NCI-H1048 (cell line): ENCODE measurements around the gene IQCM.
"Not testable (repeated sequence)": the region's sequence is repeated elsewhere in the genome, so short reads cannot be mapped to it uniquely, and the experiment has no call there.

ENCODE experiments used
- DNase-seq: peaks from one replicate; lab custom pipeline; 2025; lab: John Stamatoyannopoulos, UW

Gene IQCM

DNA sequence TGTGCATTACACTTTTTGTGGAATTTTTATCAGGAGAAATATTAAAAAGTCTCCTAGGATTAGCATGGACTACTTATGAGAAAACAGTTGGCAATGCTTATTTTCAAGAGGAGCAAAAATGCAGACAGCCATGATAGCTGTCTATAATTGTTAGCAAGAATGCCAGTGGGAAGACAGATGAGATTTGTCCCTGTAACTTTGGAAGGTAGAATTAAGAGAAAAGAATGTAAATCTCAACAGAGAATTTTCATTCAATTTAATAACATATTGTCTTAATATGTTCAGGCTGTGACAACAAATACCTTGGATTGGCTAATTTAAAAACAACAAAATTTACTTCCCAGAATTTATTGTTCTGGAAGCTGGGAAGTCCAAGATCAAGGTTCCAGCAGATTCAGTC, 349.2 kb downstream of the IQCM start:
- no peak for DNase-seq

DNA sequence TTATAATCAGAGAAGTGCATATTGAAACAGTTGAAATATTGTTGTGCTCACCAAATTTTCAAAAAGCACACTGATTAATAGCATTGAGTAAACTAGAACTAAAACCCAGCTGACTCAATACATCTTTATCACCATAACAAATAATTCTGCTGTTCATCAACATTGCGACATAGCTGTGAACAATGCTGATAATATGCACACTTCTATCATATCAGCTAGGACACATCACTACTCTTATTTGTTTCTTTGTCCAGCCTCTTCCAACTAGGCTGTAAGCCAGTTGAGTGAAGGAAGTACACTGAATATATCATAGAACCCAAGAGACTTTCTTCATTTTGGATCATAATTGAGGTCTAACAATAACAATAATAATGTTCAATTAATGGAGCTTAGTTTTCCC, 349.7 kb downstream of the IQCM start:
- DNase-seq: no peak

DNA sequence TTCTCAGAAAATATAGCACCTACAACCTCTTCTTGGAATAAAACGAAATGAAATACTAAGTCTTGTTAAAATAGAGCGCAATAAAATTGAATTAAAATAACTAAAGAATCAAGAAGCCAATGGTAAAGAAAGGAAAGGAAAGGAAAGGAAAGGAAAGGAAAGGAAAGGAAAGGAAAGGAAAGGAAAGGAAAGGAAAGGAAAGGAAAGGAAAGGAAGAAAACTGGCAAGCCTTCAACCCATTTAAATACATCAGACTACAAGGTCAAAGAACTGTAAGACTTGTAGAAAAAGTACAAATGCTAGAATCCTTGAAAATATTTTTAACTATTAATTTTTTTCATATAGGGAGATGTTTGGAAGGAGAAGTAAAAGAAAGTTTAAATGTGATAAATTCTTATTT, 372.1 kb downstream of the IQCM start:
- no peak for DNase-seq

DNA sequence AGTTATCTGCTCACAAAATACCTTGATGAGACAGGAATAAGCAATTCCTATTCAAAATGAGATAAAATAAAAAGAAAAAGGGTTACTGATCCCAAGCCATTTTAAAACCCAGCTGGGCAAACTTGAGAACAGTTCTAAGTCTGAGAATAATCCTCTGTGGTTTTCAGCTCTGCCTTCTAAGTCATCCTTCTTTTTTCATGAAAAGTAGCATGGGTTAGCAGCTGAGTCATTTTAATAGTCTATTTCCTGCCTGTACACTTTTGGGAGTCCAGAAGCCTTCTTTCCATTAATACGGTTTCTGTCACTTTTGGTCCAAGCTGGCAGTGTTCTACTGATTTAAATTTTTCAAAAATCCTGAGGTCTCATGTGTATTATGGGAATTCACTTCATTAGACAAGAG, 374.3 kb downstream of the IQCM start:
- DNase-seq: no peak

DNA sequence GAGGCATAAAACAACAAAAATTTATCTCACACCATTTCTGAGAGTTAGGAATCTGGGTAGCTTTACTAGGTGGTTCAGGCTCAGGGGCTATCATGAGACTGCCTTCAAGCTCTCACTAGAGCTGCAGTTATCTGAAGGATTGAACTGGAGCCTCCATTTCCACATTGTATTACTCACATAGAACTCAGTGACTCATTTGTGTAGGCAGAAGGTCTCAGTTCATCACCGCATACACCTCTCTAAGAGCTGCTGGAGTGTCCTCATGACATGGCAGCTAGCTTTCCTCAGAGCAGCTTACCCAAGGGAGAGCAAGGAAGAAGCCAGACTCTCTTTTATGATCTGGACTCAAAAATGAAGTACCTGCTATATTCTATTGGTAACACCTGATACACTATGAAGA, 389.2 kb downstream of the IQCM start:
- no peak for DNase-seq

DNA sequence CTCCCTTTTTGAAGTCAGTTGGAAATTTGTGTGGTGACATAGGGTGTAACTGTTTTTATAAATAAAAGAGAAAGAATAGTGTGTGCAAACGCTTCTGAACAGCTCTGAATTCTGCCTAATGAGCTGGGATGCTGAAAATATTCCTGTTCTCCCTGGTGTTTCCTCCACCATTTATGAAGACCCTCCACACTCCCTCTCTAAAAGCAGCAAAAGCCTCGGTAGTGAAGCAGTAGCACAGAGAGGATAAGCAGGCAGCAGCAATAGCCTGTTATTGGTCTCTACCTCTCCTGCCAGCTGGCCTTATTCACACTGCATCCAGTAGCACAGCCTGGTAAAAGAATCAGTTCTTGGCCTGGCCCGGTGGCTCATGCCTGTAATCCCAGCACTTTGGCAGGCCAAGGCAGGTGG, 406.1 kb downstream of the IQCM start:
- DNase-seq: no peak

DNA sequence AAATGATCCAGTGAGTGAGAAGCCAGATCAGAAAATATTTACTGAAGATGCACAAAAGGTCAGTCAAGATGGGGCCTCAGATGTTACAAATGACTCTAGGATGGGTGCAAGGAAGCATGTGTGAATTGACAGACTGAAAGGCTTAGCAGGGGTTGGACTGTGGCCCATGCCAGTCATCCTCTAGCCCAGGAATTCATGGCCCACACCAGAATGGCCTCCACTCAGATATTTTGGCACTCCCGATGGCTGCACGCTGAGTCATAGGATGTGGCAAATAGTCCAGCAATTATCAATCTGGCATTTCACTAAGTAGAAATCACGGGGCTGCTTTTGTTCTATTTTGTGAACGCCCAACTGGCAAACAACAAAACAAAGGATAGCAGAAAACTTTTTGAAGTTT, 406.5 kb downstream of the IQCM start:
- DNase-seq: no peak

DNA sequence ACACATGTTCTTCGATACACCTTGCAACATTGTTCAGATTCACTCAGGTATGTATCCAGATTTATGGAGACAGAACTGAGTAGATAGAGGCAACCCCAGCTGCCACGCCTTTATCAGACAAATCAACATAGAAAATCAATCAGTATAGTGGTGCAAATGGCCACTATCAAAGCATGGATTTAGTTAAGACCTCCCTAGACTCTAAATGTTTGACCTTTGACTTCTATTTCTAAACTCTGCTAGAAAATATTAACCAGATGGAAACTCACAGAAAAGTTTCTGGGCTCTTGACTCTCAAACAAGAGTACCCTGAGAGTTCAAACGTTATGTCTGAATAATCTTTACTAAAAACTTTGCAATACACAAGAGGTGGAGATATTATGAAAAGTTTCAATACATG, 411.5 kb downstream of the IQCM start:
- no peak for DNase-seq

DNA sequence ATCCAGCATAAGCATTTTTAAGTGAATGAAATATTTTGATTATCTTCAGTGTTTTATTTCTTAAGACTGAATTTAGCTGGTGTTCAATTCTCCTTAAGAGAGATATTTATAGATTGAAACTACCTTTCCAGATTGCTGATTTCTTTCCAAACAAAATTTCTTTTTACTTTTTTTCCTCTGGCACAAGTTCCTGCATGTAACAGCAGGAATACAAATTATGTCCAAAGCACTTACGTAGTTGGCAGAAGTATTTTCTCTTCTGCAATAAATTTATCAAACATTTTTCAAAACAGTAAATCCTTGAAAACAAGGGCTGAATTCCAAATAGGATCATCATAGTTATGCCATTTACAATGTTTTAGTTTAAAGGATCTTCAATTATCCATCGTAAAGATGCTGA, 412.6 kb downstream of the IQCM start:
- DNase-seq: no peak

DNA sequence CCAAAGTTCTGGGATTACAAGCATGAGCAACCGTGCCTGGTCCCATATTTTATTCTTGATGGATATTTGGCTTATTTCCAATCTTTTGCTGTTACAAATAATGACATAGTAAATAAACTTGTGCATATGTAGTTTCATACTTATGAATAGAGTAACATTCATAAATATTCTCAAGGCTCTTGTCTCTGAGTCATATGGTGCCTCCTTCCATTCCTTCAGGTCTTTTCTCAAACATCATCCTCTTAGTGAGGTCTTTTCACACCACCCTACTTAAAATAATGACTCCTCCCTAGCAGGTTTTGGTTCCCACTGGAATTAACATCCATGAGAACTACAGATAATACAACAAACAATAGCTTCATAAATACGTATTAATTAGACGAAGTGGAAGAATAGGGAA, 416.6 kb downstream of the IQCM start:
- no peak for DNase-seq

DNA sequence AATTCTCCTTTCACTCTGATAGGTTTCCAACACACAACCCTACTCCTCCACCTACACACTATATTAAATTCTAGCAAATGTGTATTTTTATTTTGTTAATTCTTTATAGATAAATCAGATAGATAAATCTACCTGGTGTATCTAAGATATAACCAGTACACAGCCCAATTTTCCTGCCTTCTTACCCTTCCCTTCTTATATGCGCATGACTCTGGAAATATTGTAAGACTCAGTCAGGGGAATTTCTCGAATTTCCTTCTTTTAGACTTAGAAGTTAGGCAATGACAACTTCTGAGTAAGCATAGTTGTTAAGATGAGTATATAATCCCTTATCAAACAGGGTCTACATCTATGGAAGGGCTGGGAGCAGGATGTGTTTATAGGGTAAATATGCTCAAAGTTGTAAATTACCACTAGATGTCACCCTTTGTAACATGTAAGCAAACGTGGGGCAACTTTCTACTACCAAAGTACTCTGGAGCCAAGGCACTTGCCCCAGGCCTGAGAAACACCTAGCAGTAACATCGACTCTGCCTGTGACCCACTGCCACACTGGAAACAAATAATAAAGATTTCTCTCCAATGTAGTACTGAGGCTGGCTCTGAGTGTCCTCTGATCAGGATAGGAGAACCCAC, 444.7 kb downstream of the IQCM start:
- peak; percentile 20 for DNase-seq

DNA sequence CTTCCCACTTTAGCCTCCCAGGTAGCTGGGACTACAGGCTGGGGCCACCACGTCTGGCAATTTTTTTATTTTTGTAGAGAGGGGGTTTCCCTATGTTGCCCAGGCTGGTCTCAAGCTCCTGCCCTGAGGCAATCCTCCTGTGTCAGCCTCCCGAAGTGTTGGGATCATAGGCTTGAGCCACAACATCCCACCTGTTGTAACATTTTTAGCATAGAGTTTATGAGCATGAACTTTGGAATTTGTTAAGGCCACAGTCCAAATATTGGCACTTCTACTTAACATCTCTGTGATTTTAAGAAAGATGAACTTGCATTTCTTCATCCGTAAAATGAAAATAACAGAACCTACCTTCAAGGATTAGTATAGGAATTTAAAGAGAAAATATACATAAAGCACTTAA, 445.6 kb downstream of the IQCM start:
- DNase-seq: no peak

DNA sequence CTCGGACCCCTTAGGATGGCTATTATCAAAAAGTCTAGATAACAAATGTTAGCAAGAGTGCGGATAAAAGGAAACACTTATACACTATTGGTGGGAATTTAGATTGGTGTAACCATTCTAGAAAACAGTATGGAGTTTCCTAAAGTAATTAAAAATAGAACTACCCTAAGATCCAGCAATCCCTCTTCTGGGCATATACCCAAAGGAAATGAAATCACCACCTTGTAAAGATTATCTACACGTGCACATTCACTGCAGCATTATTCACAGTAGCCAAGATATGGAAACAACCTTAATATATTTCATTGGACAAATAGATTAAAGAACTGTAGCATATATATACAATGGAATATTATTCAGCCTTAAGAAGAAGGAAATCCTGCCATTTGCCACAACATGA, 462.4 kb downstream of the IQCM start:
- DNase-seq: no peak

DNA sequence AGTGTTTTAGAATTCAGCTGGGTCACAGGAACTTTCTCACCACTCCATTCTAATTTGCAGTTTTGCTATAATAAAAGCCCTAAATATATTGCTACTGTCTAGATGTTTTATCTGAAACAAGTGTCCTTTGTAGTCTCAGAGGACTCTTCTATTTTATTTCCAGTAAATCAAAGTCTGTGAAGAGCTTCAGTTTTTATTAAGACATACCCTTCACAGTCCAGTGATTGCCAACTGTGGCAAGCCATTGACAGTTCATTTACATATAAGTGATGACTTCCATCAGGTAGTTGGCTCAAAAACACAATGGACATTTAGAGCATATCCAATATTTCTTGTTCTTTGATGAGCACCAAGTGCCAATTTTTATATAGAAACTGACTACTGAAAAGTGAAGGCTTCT, 466.1 kb downstream of the IQCM start:
- DNase-seq: no peak

DNA sequence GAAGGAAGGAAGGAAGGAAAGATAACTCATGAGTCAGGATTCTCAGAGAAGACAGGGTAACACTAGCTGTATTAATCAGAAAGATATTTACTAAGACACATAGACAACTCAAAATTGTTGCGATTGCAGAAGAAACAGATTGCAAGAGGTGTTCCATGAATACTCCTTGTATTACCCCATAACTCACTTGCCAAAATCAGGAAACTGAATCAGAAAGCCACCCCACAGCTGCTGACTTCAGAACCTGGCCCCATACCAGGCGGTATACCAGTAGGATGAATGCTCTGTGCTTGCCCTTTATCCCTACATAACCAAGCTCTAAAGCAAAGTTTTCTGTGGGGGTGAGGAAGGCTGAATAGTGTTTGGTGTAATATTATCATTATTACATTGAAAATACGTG, 468.5 kb downstream of the IQCM start:
- no peak for DNase-seq

DNA sequence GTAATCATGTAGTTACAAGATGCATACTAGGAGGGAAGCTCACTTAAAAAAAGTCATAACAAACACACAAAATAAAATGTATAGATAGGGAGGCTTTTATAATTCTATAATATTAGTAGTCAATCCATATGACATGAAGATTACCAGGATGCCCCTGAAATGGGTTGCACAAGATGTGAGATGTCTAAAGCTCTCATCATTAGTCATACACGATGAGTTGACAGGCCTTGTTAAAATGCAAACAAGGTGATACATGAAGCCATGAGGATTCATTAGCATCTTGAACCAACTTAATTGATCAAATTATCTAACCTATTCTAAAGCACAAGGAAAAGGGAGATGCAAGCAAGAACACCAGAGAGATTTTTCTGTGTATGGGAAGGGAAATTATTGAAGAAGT, 470.2 kb downstream of the IQCM start:
- no peak for DNase-seq

DNA sequence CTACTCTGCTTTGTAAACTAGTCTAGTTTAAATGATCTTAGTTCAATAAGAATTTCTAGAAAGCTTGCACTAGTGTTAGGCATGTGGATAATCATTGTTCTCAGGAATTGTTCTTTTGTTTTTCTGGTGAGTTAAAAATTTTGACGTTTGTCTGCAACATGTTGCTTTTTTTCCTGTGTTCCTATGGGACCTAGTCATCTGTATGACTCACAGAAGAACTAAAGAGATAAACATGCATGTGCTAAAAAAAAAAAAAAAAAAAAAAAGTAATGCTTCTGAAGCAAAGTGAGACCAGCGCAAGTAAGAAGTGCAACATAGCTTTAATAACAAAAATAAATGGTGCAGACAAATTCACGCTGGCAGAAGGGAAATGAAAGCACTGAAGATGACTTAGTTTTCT, 471.2 kb downstream of the IQCM start:
- DNase-seq: no peak

DNA sequence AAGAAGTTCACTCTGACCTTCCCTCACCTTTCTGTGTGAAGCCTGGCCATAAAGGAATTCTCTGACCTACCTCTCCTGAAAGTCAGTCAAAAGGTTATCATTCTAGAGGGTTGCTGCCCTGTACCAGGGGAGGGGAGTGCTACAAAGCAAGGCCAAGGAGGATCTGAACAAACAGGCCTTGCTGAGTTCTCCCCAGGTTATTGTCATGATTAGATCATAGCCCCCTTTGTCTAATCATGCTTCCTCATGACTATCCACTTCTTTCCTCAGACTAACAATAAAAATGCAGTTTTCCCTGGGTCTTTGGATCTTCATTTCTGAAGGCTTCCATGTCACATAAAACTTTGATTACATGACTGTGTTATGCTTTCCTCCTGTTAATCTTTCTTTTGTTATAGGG, 472.0 kb downstream of the IQCM start:
- DNase-seq: no peak

DNA sequence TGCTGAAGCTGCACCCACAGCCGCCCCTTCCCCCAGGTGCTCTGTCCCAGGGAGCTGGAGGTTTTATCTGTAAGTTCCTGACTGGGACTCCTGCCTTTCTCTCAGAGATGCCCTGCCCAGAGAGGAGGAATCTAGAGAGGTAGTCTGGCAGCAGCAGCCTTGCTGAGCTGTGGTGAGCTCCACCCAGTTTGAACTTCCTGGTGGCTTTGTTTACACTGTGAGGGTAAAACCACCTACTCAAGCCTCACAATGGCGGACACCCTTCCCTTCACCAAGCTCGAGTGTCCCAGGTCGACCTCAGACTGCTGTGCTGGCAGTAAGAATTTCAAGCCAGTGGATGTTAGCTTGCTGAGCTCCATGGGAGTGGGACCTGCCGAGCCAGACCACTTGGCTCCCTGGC, 474.5 kb downstream of the IQCM start:
- not testable (repeated sequence) for DNase-seq

DNA sequence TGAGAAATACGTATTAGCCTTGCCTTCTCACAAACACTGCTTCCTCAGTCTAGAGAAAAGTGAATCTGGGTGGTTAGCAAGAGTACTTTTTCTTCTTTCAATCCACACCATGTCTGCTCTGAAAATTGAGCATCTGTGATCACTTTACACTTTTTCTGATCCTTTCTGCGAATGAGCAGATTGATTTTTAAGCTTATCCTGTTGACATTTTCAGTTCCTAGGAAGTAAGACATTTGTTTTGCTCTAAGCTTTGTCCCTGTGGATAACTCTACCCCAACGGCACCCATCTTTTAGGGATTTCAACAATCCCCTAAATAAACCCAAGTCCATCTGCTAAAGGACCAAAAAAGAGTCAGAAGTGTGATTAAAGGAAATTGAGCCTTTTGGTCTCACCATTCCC, 487.5 kb downstream of the IQCM start:
- no peak for DNase-seq

DNA sequence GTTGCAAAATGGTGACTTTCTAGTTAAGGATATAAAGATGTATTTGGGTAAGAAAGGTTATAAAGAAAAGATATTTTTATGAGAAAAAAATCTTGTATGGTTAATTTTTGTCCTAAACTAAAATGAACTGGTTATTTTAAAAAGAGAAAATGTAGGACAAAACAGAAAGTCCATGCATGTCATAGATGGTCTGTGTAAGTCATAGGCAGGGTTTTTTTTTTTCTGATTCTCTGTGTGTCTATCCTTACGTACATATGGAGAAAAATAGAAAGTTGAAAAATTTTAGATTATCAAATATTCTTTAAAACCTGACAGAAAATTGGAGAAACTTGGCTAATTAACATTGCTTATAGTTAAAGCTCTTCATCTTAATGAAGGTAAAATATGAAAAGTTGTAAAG, 493.4 kb downstream of the IQCM start:
- no peak for DNase-seq

DNA sequence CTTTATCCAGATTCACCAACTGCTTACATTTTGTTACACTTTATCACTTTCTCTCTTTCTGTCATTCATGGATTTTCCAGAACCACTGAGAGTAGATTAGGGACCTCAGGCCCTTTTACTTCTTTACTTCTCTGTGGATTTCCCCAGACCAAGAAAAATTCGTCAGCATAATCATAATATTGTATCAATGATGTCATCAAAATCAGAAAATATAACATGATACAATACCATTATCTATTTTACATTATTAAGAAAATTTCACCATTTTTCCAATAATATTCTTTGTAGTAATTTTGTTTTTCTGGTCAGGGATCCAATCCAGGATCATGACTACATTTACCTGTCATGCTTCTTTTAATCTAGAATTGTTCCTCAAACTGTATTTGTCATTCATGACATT, 494.2 kb downstream of the IQCM start:
- no peak for DNase-seq

DNA sequence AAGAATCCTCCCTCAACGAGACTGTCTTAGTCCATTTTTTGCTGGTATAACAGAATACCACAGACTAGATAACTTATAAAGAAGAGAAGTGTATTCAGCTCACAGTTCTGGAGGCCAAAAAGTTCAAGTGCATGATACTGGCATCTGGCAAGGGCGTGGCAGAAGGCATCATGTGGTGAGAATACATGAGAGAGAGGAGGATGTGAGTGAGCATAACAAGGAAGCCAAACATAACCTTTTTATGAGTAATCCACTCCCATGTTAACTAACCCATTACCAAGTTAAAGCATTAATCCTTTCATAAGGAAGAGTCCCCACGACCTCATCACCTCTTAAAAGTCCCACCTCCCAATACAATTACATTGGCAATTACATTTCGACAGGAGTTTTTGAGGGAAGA, 504.6 kb downstream of the IQCM start:
- DNase-seq: no peak

DNA sequence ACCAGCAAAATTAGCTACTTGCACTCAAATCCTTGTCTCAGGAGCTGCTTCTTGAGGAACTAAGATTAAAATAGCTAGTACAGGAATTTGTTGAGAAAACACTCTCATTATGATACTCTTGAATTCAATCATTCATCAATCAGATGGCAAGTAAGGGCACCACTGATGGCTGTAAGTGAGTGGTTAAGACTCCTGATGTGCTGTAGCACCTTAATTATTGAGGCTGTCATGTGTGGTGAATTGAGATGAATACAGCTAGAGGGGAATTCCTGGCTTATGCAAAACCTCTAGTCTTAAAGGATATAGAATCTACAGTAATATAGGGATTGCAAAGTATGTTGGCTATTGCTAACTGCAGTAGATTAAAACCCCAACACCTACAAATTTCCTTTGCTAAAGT, 509.1 kb downstream of the IQCM start:
- no peak for DNase-seq
